NCI-H2171 treated with DMSO at 0.1 percent for 48 hours (cell line): ENCODE data around the gene KRT6B.
"Not testable (repeated sequence)": the region's sequence is repeated elsewhere in the genome, so short reads cannot be mapped to it uniquely, and the experiment has no call there.

Source experiments
- DNase-seq: peaks from one replicate; lab custom pipeline; 2025; lab: John Stamatoyannopoulos, UW

Gene KRT6B

DNA sequence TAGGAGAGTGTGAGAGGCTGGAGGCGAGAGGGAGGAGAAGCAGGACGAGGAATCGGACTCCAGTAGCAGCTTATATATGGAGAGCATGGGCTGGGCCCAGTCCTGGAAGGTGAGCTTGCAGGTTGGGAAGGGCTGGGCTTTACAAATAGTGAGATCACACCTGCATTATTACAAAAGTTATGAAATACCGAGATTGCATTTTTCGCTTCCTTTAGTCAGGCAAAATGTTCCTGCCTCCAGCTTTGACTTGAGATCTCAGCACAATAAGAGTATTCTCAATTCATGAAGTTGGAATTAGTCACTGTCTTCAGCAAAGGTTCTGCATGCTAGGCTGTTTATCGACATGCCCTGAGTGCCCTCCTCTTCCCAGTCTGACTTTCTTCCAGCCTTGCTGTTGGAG lies at the start of gene KRT6B:
TSS of gene KRT6B (minus strand) at position 46 of the 400 bp plus-strand sequence. CDS start 68 bp downstream, outside the sequence.
- DNase-seq = no peak

DNA sequence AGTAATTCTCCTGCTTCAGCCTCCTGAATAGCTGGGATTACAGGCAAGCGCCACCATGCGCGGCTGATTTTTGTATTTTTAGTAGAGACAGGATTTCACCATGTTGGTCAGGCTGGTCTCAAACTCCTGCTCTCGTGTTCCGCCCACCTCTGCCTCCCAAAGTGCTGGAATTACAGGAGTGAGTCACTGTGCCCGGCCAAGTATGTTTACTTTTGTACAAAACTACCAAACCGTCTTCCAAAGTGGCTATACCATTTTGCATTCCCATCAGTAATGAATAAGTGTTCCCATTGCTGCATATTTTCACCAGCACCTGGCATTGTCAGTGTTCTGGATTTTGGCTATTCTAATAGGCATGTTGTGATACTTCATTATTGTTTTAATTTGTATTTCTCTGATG lies 49.5 kb upstream of the KRT6B start:
- DNase-seq = no peak

DNA sequence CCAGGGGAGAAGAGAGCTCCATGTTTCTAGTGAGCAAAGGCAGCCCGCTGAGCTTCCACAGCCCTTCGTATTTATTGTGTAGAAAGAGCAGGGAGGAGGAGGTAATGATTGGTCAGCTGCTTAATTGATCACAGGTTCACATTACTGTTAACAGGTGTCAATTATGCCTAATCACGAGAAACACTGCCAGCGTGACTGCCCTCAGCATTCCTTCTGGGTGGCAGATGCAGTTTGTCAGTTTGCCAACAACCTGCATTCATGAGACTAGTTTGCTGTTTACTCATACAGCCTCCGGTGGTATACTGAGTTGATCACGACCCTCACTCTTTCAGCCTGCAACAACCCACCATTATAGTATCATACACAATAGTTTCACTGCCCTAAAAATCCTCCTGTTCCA lies 48.6 kb upstream of the KRT6B start:
- DNase-seq = peak; percentile 11

DNA sequence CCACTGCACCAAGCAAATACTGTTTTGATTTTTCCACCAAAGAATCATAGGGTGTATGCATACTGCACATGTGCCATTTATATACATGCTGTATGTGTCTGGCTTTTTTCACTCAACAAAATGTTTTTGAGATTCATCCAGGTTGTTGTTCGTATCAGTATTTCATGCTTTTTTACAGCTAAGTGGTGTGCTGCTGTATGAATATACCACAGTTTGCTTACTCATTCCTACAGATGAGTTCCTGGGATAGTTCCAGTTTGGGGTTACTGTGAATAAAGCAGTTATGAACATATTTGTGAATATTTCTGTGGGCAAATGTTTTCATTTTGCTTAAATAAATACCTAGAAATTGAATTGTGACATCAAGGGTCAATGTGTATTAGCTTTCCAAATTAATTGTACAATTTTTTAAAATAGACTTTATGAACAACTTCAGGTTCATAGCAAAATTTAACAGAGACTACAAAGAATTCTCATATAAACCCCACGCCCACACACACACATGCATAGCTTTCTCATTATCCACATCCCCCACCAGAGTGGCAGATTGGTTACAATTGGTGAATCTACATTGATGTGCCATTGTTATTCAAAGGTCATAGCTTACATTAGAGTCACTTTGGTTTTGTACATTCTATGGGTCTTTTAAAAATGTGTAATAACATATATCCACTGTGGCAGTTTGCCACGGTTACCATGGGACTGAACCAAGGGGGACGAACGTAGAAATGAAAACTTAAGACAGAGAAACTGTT lies 48.0 kb upstream of the KRT6B start:
- DNase-seq = no peak

DNA sequence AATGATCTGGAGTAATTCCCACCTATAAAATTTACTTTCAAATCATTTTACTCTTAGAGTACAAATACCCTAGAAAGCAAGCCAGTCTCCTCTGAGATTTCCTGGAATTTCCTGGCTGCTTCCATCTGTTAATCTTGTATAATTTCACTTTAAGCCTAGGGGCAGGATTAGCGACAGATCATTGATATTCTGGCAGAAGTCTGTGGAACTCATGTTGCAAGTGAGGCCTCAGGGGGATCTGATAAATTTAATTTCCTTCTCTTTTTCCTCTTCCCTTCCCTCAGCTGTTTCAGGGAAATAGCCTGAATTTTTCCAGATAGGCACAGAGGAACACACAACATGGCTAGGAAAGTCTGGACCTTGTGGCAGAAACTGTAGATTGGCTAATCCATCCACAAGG lies 47.0 kb upstream of the KRT6B start:
- no peak for DNase-seq

DNA sequence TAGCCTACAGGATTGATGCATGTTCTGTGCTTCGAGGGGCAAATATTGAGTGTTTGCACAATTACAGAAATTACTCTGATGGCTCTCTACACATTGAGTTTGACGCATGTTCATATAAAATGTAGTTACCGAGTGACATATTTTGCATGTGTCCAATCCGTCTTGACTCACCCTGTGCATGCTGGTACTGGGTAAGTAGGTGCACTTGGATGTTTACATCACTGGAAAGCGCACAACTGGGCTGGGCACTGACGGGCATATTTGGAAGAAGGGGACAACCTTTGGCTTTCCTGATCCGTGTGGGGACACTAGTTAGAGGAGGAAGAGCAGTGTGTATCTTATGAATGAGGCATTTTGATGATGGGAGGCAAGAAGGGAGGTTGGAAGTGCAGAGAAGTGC lies 46.0 kb upstream of the KRT6B start:
- DNase-seq = no peak

DNA sequence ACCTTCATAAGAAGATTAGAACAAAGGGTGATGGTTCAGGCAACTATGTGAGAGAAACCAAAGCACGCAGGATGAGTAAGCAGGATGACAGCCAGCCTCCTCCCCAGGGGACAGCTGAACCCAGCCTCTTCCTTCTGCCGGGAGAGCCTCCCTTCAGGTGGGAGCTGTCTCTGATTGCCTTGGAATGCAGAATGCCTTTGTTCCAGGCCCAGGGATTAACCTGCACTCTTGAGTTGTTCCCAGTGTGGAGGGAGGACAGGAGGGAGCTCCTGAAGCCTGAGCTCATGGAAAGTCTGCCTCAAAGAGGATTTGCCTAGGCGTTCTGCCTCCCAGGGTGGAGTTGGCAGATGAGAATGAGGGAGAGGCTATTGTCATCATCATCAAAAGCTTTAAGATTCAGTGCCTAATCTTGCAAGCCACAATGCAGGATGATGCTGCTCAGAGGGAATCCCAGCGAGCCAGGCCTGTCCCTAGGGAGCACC lies 44.7 kb upstream of the KRT6B start:
- peak; percentile 69 for DNase-seq

DNA sequence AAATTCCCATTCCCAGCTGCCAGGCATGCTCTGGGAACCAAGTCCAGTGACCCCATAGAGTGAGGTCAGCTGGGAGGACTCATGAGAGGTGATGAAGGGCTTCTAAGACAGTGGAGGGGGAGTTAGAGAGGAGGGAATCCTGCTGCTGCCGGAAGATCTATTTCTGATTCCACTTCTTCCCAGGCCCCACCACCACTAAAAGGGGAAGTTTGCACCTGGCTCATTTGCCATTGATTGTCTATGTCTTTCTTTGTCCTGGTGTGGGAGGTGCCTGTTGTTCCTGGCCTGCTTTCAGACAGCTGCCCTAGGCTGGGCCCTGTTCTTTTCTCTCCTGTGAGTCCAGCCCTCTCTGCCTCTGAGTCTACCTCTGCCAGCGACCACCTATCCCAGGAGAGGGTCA lies 44.1 kb upstream of the KRT6B start:
- DNase-seq = peak; percentile 68

DNA sequence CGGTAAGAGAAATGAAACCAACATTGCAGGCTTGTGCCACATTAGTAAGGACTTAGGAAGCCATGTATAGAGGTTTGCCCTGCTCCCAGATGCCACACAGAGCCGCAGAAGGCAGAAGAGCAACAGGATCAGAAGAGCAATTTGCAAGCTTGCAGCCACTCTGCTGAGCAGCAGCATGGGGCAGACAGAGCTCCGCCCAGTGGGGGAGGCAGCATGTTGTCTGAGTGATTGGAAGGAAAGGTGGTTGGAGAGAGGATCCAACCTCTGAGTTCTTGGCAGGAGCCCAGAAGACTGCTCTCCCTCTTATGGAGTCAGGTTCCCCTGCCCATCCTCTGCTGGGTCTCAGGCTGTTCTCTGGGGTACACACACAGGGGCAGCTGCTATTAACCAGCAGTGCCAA lies 43.4 kb upstream of the KRT6B start:
- peak; percentile 99 for DNase-seq

DNA sequence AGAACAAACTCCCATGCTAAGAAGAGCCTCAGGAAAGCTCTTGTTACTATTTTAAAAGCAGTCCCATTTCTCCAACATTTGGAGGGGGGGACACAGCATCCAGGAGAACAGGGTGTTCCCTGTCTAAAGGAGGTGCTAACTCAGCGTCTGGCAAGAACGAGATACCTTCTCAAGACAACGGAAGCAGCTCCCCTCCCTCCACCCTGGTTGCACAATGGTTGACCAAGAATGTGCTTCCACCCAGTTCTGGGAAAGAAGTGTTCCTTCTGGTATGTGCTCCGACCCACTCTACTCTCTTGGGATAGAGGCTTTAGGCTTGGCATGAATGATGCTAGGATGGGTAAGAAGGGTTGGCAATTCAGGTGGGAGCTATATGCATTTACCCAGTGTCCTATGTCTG lies 42.6 kb upstream of the KRT6B start:
- DNase-seq = no peak

DNA sequence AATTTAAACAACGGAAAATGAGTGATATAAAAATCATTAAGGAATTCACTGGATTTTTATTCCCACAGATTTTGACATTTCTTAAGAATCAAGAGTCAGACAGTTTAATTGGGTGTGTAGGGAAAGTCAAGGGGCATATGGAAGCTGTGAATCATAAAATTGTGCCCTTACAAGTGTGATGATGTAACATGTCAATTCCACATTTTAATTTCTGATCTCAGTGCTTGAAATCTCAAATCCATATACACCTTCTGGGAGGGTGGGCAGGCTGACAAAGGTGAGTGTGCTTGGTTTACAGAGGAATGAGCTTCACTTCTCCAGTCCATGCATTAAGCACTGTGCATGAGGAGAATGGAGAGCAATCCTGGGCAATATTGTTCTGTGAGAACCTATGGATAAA lies 42.2 kb upstream of the KRT6B start:
- no peak for DNase-seq

DNA sequence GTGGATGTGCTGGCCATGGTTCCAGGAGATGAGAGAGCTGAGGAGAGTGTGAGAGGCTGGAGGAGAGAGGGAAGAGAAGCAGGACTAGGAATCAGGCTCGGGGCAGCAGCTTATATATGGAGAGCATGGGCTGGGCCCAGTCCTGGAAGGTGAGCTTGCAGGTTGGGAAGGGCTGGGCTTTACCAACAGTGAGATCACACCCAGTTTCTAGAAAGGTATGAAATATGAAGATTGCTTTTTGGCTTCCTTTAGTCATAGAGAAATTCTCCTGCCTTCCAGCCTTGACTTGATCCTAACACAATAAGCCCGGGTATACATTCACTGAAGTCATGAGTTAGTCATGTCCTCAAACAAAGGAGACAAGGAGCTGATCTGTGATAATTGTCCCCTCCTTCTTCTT lies 41.2 kb upstream of the KRT6B start, which contains the start of gene KRT6A:
TSS of gene KRT6A (minus strand) at position 86 of the 400 bp plus-strand sequence. CDS start at position 17, 69 bp downstream.
- no peak for DNase-seq

DNA sequence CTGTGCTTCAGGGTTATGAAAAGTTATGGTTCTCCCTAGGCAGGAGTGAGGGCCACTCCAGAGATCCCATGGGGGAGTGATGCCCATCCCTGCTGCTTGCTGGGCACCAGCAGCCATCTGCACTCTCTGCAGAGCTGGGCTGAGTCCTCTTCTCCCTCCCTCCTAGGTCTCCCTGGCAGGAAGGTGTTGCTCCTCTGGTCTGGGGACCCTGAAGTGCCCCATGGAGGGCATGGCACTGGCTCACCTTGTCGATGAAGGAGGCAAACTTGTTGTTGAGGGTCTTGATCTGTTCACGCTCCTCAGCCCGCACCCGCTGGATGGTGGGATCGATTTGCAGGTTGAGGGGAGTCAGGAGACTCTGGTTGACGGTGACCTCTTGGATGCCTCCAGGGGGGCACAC lies 40.5 kb upstream of the KRT6B start:
- DNase-seq = not testable (repeated sequence)

DNA sequence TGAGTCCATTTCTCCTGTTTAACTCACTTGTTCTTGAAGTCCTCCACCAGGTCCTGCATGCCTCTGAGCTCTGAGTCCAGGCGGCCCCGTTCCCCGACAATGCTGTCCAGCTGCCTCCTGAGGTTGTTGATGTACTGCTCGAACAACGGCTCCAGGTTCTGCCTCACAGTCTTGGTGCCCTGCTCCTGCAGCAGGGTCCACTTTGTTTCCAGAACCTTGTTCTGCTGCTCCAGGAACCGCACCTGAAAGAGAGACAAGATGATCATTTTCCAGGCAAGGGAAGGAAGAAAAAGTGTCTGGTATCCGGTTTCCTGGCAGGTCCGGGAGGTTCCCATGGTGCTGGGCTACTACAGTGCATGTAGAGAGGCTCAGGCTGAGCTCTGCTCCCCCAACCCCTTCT lies 39.5 kb upstream of the KRT6B start:
- not testable (repeated sequence) for DNase-seq

DNA sequence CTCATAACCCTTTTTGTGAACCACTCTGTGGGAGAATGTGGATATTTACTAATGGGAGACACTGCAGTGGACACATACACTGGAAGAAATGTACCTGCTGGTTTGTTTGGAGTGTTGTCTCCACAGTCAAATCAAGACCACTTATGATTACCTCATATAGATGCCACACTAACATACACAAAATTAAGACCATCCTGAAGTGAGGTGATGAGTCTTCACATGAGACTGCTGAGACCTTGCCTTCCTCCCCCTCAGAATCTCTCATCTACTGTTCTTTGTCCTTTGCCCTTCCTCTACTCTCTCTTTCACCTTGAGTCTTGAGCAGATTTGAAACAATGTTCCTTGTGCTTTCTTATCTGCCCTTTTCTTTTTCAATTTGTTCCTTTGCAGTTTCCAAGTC lies 36.8 kb upstream of the KRT6B start:
- no peak for DNase-seq

DNA sequence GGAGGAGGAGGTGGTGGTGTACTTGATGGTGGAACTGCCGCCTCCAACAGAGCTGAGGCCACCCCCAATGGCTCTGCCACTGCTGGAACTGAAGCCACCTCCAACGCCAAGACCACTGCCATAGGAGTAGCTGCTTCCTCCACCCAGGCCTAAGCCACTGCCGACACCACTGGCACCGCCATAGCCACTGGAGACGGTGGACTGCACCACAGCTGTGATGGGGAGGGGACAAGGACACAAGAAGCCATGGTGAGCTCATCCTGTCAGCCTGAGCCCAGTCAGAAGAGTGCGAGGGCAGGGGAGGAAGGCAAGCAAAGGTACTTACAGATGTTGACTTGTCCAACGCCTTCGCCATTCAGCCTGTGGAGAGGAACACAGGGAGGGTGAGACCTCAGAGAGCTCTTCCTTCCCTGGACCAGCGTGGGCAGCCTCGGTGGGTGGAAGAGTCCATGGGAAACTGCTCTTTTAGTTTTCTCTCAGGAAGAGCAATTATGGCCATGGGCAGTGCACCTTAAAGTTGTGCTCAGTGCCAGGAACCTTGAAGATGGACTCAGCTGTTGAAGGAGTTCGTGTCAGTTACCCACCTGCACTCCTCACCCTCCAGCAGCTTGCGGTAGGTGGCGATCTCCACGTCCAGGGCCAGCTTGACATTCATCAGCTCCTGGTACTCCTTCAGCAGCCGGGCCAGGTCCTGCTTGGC lies 35.9 kb upstream of the KRT6B start:
- not testable (repeated sequence) for DNase-seq

DNA sequence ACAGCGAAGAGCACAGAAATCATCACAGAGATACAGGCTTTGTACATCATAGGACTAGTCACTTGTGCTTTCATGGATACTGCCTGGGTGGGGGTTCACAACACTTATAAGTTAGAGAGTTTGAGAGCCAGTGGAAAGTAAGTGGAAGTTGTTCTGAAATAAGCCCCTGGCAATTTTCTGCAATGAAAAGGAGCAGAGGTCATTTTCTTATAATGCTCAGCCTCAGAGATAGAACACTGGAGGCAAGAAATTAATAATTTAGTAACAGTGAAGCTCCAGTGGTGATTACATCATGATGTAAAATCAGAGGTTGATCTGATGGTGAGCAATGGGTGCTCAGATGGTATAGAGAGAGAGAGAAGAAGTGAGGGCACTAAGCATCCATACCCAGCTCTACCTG lies 35.3 kb upstream of the KRT6B start:
- DNase-seq = no peak

DNA sequence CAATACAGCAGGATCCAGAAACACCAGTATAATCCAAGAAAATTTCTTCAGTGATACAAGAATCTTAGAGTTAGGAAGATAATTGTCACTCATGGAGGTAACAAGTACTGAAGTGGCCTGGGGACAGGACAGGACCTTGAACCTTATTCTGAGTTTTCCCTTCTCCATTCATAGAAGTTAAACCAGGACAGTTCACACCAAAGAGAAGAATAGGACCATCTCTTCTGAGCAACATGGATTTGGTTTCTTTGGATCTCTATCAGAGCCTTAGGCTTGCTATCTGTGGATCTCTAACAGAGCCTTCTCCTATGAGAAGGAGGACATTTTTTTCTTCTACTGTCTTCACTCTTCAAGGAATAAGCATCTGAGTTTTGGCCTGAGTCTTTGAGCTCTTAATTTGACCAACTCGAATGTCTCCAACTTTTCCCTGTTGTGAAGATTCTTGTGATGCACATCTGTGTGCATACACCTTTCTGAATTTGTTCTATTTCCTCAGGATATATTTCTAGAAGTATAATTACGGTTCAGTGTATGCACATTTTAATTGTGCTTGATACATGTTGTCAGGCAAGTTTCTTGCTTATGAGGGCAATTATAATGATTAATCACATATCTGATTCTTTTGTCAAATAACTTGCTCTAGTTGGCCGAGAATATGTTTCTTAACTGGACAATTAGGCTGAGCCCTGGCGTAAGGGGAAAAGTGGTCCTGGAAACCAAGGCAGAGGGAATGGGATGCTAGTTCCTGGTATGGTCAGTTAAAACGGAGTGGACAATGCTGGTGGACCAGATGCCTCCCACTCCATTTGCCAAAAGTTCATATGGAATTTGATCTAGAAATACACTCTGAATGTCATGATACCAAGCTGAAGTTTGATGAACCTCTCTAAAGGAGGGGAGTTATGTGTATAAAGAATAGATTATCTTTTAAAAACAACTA lies 34.5 kb upstream of the KRT6B start:
- no peak for DNase-seq

DNA sequence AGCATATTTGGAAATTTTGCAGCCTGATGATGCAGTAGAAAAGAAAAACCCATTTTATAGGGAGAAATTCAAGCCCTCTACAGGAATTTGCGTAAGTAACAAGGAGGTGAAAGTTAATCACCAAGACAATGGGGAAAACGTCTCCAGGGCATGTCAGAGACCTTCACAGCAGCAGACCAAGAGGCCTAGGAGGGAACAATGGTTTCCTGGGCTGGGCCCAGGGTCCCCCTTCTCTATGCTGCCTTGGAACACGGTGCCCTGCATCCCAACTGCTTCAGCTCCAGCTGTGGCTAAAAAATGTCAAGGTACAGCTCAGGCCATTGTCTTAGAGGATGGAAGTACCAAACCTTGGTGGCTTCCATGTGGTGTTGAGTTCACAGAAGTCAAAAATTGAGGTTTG lies 28.1 kb upstream of the KRT6B start:
- DNase-seq = no peak

DNA sequence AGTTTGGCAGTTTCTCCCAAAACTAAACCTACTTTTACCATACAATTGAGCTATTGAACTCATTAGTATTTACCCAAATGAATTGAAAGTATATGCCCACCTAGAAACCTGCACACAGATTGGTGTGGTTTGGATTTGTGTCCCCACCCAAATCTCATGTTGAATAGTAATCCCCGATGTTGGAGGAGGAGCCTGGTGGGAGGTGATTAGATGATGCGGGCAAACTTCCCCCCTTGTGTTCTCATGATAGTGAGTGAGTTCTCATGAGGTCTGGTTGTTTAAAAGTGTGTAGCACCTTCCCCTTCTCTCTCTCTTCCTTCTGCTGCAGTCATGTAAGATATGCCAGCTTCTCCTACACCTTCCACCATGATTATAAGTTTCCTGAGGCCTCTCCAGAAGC lies 25.7 kb upstream of the KRT6B start:
- no peak for DNase-seq

DNA sequence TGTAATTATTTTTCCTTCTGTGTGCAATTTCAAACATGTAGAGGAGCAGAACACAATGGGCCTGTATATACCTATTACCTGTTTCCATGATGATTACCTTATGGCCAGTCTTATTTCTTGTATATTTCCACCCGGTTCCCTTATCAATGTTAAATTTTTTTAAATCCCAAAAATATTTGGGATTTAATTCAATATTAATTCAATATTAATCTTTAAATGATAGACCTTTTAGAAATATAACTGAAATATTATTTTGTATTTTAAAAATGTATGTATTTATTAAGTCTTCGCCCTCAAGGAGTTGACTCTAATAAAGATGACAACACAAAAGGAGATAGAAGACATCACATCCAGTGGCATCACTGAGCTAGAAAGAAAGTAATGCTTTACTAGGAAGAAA lies 22.3 kb upstream of the KRT6B start:
- no peak for DNase-seq

DNA sequence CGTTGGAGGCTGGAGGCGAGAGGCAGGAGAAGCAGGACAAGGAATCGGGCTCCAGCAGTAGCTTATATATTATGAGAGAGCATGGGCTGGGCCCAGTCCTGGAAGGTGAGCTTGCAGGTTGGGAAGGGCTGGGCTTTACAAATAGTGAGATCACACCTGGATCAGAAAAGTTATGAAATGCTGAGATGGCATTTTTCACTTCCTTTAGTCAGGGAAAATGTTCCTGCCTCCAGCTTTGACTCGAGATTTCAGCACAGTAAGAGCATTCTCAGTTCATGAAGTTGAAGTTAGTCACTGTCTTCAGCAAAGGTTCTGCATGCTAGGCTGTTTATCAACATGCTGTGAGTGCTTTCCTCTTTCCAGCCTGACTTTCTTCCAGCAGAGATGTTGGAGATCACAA lies 21.8 kb upstream of the KRT6B start, which contains the start of gene KRT6C:
TSS of gene KRT6C (minus strand) at position 38 of the 400 bp plus-strand sequence. CDS start 68 bp downstream, outside the sequence.
- no peak for DNase-seq
